ENCODE data around the gene PLPPR2. TPM values are rescaled to one million over a fixed set of nuclear protein-coding genes. Genes with fewer than 3 reads are reported as not detected.
"Not testable (repeated sequence)": the region's sequence is repeated elsewhere in the genome, so short reads cannot be mapped to it uniquely, and the experiment has no call there.

PLPPR2 gene
- total RNA-seq, 1 experiment from 2014 or later, result 25.2 TPM

GRCh38 chr19:11404588-11405222 is 49.5 kb downstream of the PLPPR2 start:
- POLR2A ChIA-PET (ENCODE audit: unreplicated experiment), result no interaction called here
- no TSS peak for BruUV-seq (replicated peaks)

DNA sequence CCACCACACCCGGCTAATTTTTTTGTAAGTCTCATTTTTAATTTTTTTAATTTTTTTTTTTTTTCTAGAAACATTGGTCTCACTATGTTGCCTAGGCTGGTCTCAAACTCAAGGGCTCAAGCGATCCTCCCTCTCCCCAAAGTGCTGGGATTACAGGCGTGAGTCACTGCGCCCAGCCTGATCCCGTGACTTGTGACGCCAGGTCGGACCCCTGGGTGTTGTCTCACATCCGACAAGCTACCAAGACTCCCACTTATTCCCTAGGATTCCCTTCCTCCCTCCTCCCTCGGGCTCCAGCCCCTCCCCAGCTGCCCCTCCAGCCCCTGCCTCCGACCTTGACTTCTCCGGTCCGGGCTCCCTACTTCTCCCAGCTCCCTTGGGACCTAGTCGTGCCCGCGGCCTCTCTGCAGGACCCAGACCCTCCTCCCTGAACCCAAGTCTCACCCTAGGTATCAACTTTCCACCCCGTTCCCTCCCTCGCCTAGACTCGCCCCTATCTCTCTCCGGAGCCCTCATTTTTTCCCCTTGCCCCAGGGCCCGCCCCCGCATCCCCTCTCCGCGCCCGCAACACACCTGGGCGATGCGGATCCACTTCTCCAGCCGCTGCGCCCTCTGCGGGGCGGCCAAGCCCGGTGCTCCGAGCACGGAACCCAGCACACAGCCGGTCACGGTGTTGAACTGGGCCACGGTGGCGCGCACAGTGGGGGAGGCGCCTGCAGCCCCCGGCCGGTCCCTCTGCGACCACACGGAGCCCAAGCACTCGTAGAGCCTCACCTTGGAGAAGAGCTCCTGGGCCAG is 50.8 kb downstream of the PLPPR2 start:
- no peaks in the 10 kb centered on the region for H3K79me2 ChIP-seq (ENCODE audit: low read depth)
- no peaks in the 10 kb centered on the region for H3K9me3 ChIP-seq (ENCODE audit: insufficient read depth, low read depth)
- intact Hi-C loops (cut with micrococcal nuclease; ENCODE audit: unreplicated experiment), result no loop called here
- peaks cover 26% of the 10 kb centered on the region for H3F3A ChIP-seq (ENCODE audit: insufficient read depth, low read depth)
- H3K27me3 ChIP-seq (ENCODE audit: insufficient read depth, low read depth), result no peaks in the 10 kb centered on the region
- ChIA-PET CTCF (interaction anchor here (0.6 to 0.7 kb wide), 3 partner anchors 20 to 62 kb away, joined by 3 to 10 read pairs (median 3); no protein-coding TSS in a partner anchor), POLR2A (ENCODE audit: unreplicated experiment) (interaction anchor here (0.6 kb wide), 1 partner anchor 12 kb away, joined by 6 read pairs; no protein-coding TSS in a partner anchor)
- no peaks in the 10 kb centered on the region for H4K20me1 ChIP-seq (ENCODE audit: insufficient read depth)
- H3K4me2 ChIP-seq, result no peak overlapping the region
- H2AFZ ChIP-seq, result no peak overlapping the region
- DNase-seq, result no peak
- peaks cover 13% of the 10 kb centered on the region for H3K36me3 ChIP-seq (ENCODE audit: low read depth)
- no peaks in the 10 kb centered on the region for H3K4me1 ChIP-seq (replicated peaks; ENCODE audit: insufficient read depth)
- no peaks in the 10 kb centered on the region for H3K9me2 ChIP-seq (ENCODE audit: insufficient read depth)
- BruUV-seq (replicated peaks), result no TSS peak
- no peak for TF ChIP-seq EZH2 (IDR thresholded peaks at IDR 0.05; ENCODE audit: low read depth)
- TF ChIP-seq, protein P1, sequence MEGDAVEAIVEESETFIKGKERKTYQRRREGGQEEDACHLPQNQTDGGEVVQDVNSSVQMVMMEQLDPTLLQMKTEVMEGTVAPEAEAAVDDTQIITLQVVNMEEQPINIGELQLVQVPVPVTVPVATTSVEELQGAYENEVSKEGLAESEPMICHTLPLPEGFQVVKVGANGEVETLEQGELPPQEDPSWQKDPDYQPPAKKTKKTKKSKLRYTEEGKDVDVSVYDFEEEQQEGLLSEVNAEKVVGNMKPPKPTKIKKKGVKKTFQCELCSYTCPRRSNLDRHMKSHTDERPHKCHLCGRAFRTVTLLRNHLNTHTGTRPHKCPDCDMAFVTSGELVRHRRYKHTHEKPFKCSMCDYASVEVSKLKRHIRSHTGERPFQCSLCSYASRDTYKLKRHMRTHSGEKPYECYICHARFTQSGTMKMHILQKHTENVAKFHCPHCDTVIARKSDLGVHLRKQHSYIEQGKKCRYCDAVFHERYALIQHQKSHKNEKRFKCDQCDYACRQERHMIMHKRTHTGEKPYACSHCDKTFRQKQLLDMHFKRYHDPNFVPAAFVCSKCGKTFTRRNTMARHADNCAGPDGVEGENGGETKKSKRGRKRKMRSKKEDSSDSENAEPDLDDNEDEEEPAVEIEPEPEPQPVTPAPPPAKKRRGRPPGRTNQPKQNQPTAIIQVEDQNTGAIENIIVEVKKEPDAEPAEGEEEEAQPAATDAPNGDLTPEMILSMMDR (conservative IDR thresholded peaks at IDR 0.05), result no peak
- H3K27ac ChIP-seq, result no peak overlapping the region
- no peak overlapping the region for H3K4me3 ChIP-seq

More at GRCh38 chr19:11404588-11405222, 49.5 kb downstream of the PLPPR2 start:
- peaks cover 13% of the 10 kb centered on the region for H3K36me3 ChIP-seq (ENCODE audit: low read depth)
- H3K27me3 ChIP-seq (ENCODE audit: insufficient read depth, low read depth), result no peaks in the 10 kb centered on the region
- CTCF ChIA-PET, result no interaction called here
- intact Hi-C loops (cut with micrococcal nuclease; ENCODE audit: unreplicated experiment), result no loop called here
- H3K79me2 ChIP-seq (ENCODE audit: low read depth), result no peaks in the 10 kb centered on the region
- no peaks in the 10 kb centered on the region for H4K20me1 ChIP-seq (ENCODE audit: insufficient read depth)
- TF ChIP-seq, protein P1 (conservative IDR thresholded peaks at IDR 0.05), result no peak
- TF ChIP-seq EZH2 (IDR thresholded peaks at IDR 0.05; ENCODE audit: low read depth), result no peak
- DNase-seq, result no peak
- H2AFZ ChIP-seq, result no peak overlapping the region
- H3K4me2 ChIP-seq, result no peak overlapping the region
- peaks cover 22% of the 10 kb centered on the region for H3F3A ChIP-seq (ENCODE audit: insufficient read depth, low read depth)
- H3K9me3 ChIP-seq (ENCODE audit: insufficient read depth, low read depth), result no peaks in the 10 kb centered on the region
- H3K4me1 ChIP-seq (replicated peaks; ENCODE audit: insufficient read depth), result no peaks in the 10 kb centered on the region
- no peaks in the 10 kb centered on the region for H3K9me2 ChIP-seq (ENCODE audit: insufficient read depth)
- H3K27ac ChIP-seq, result no peak overlapping the region
- H3K4me3 ChIP-seq, result no peak overlapping the region

GRCh38 chr19:11406703-11407236 is 51.5 kb downstream of the PLPPR2 start:
- H3K4me2 ChIP-seq; H4K20me1 ChIP-seq (ENCODE audit: insufficient read depth); H3K4me3 ChIP-seq; H3K4me1 ChIP-seq (replicated peaks; ENCODE audit: insufficient read depth); H3K79me2 ChIP-seq (ENCODE audit: low read depth); DNase-seq; intact Hi-C loops (cut with micrococcal nuclease; ENCODE audit: unreplicated experiment); H3K27ac ChIP-seq; H2AFZ ChIP-seq; CTCF ChIA-PET; H3K9me2 ChIP-seq (ENCODE audit: insufficient read depth); H3K27me3 ChIP-seq (ENCODE audit: insufficient read depth, low read depth); H3K9me3 ChIP-seq (ENCODE audit: insufficient read depth, low read depth); BruUV-seq (replicated peaks): not testable (repeated sequence)
- H3F3A ChIP-seq (ENCODE audit: insufficient read depth, low read depth), result peaks cover 27% of the 10 kb centered on the region; the same call in 1 of the 2 replicates
- POLR2A ChIA-PET (ENCODE audit: unreplicated experiment), result interaction anchor here (0.6 kb wide), 1 partner anchor 11 kb away, joined by 6 read pairs; no protein-coding TSS in a partner anchor
- peaks cover 13% of the 10 kb centered on the region for H3K36me3 ChIP-seq (ENCODE audit: low read depth)

Measured in PC-9 (cell line).